Liver (tissue), 9 donors: ENCODE measurements around the gene FBXW2. TPM values are rescaled to one million over a fixed set of nuclear protein-coding genes. Genes with fewer than 3 reads are reported as not detected.

Experiments used
- DNase-seq: peaks from one replicate; pipeline ENCODE4 v3.0.0-alpha.2; 2017; ENCODE audit warnings: low spot score
- H3K27ac ChIP-seq, 2 donors: one replicate each; pipeline ENCODE4 v1.7.0; 2013; ENCODE audit warnings: inconsistent platforms in 2 of 2, low read length in 2 of 2, control low read depth in 1 of 2, low read depth in 1 of 2, mild to moderate bottlenecking in 1 of 2
- H3K27me3 ChIP-seq, 4 donors: one replicate each; pipeline versions ENCODE4 v1.6.1 to v1.7.0; 2013; ENCODE audit warnings: low read length in 3 of 4, inconsistent platforms in 1 of 4, mild to moderate bottlenecking in 1 of 4, moderate library complexity in 1 of 4; ENCODE audit not compliant: control insufficient read depth in 4 of 4, insufficient read depth in 4 of 4
- H3K36me3 ChIP-seq, 4 donors: one replicate each; pipeline versions ENCODE4 v1.6.1 to v1.7.0; 2013; ENCODE audit warnings: low read length in 3 of 4, mild to moderate bottlenecking in 3 of 4, low read depth in 1 of 4, moderate library complexity in 1 of 4; ENCODE audit not compliant: control insufficient read depth in 4 of 4, insufficient read depth in 3 of 4
- H3K4me1 ChIP-seq, 4 donors: one replicate each; pipeline versions ENCODE4 v1.6.1 to v1.7.0; 2013; ENCODE audit warnings: low read length in 3 of 4, mild to moderate bottlenecking in 3 of 4, moderate library complexity in 1 of 4; ENCODE audit not compliant: control insufficient read depth in 4 of 4, insufficient read depth in 4 of 4
- H3K4me3 ChIP-seq, 3 donors: one replicate each; pipeline versions ENCODE4 v1.6.1 to v1.7.0; 2013; ENCODE audit warnings: low read length in 3 of 3, control low read depth in 1 of 3, low read depth in 1 of 3, mild to moderate bottlenecking in 1 of 3
- H3K9ac ChIP-seq, 2 donors: one replicate each; pipeline ENCODE4 v1.7.0; 2013; ENCODE audit warnings: low read length in 2 of 2, mild to moderate bottlenecking in 2 of 2, moderate library complexity in 2 of 2, control low read depth in 1 of 2, low read depth in 1 of 2
- H3K9me3 ChIP-seq, 4 donors: one replicate each; pipeline versions ENCODE4 v1.6.1 to v1.7.0; 2013; ENCODE audit warnings: low read length in 3 of 4; ENCODE audit not compliant: control insufficient read depth in 4 of 4
- ATF3 ChIP-seq: IDR thresholded peaks from 2 replicates; pipeline ENCODE4 v1.6.1; 2016; ENCODE audit warnings: antibody characterized with exemption
- EGR1 ChIP-seq, 2 donors: IDR thresholded peaks; 2 replicates each; pipeline ENCODE4 v1.6.1; 2016 to 2018; ENCODE audit warnings: antibody characterized with exemption in 2 of 2, low read depth in 2 of 2
- FOXA1 ChIP-seq: IDR thresholded peaks from 2 replicates; pipeline ENCODE4 v1.6.1; 2016; ENCODE audit warnings: antibody characterized with exemption
- FOXA2 ChIP-seq: IDR thresholded peaks from 2 replicates; pipeline ENCODE4 v1.6.1; 2016; ENCODE audit warnings: antibody characterized with exemption
- GABPA ChIP-seq, 2 donors: IDR thresholded peaks in 1 of 2; conservative IDR thresholded peaks in 1 of 2; 2 replicates each; pipeline ENCODE4 v1.6.1; 2016; ENCODE audit warnings: antibody characterized with exemption in 2 of 2, mild to moderate bottlenecking in 1 of 2, moderate library complexity in 1 of 2
- HNF4A ChIP-seq, 2 donors: conservative IDR thresholded peaks; 2 replicates each; pipeline ENCODE4 v1.6.1; 2016; ENCODE audit warnings: antibody characterized with exemption in 2 of 2, mild to moderate bottlenecking in 2 of 2
- HNF4G ChIP-seq: IDR thresholded peaks from 2 replicates; pipeline ENCODE4 v1.6.1; 2016; ENCODE audit warnings: antibody characterized with exemption
- JUND ChIP-seq, 2 donors: IDR thresholded peaks; 2 replicates each; pipeline ENCODE4 v1.6.1; 2016; ENCODE audit warnings: antibody characterized with exemption in 2 of 2
- MAX ChIP-seq: IDR thresholded peaks from 2 replicates; pipeline ENCODE4 v1.6.1; 2016; ENCODE audit warnings: antibody characterized with exemption
- NR2F2 ChIP-seq: IDR thresholded peaks from 2 replicates; pipeline ENCODE4 v1.6.1; 2016; ENCODE audit warnings: antibody characterized with exemption
- RAD21 ChIP-seq, 2 donors: IDR thresholded peaks; 2 replicates each; pipeline ENCODE4 v1.6.1; 2016; ENCODE audit warnings: antibody characterized with exemption in 2 of 2, mild to moderate bottlenecking in 2 of 2
- REST ChIP-seq: IDR thresholded peaks from 2 replicates; pipeline ENCODE4 v1.6.1; 2016; ENCODE audit warnings: antibody characterized with exemption, mild to moderate bottlenecking
- RXRA ChIP-seq, 2 donors: IDR thresholded peaks; 2 replicates each; pipeline ENCODE4 v1.6.1; 2017 to 2018; ENCODE audit warnings: antibody characterized with exemption in 2 of 2, mild to moderate bottlenecking in 1 of 2
- SP1 ChIP-seq: IDR thresholded peaks from 2 replicates; pipeline ENCODE4 v1.6.1; 2018; ENCODE audit warnings: antibody characterized with exemption, mild to moderate bottlenecking
- TAF1 ChIP-seq: conservative IDR thresholded peaks from 2 replicates; pipeline ENCODE4 v1.6.1; 2016; ENCODE audit warnings: antibody characterized with exemption, mild to moderate bottlenecking
- YY1 ChIP-seq: IDR thresholded peaks from 2 replicates; pipeline ENCODE4 v1.6.1; 2016; ENCODE audit warnings: antibody characterized with exemption, mild to moderate bottlenecking
- WGBS: extraction: QIAGEN DNeasy Blood & Tissue Kit; methylation state at CpG from one replicate; pipeline ENCODE4 v1.1.7; 2013; 5-methylcytosine and 5-hydroxymethylcytosine counted together
- polyA plus RNA-seq, 2 donors: library from polyadenylated mRNA; stranded (reverse) in 1 of 2; unstranded in 1 of 2; fragments of 200-250 nt in 1 of 2; fragments of >200 nt in 1 of 2; fragmentation: Nextera tagmentation in 1 of 2; extraction: Ambion mirVana in 1 of 2; gene quantifications; one replicate each; pipeline versions ENCODE4 v1.2.1 to v1.2.3, GENCODE V29; 2013 to 2015
- total RNA-seq, 2 donors: library from RNA; depleted of rRNA; stranded (reverse); fragments of >200 nt; gene quantifications; one replicate each; pipeline ENCODE4 v1.2.3, GENCODE V29; 2014
- TF ChIP-seq, protein P1 (sequence below): IDR thresholded peaks from 2 replicates; pipeline ENCODE4 v1.6.1; 2016; ENCODE audit warnings: antibody characterized with exemption
- TF ChIP-seq, protein P2 (sequence below): fragments of 150-350 bp; IDR thresholded peaks from 2 replicates; pipeline ENCODE4 v1.5.1; 2017; ENCODE audit warnings: improper control_type of control experiment, low read depth, low read length; ENCODE audit not compliant: missing input control
- donor health status: healthy.
- donor health status: healthy.
- donor health status: healthy.
- donor health status: healthy.
- donor health status: healthy.

Gene FBXW2
- total and polyA plus RNA-seq, 4 donors, result 7.0 to 40.9 (median 22.5) TPM

GRCh38 chr9:120783602-120784047 lies 9.6 kb downstream of the FBXW2 start:
- Histone ChIP-seq H3K4me3 (no peak overlapping the region), H3K9ac (no peak overlapping the region), H3K27me3 (no peaks in the 10 kb centered on the region), H3K36me3 (peaks cover 0 to 11% (median 7%) of the 10 kb centered on the region in 4 donors), H3K9me3 (no peaks in the 10 kb centered on the region), H3K27ac (peak overlapping the region; percentile 38 to 61), H3K4me1 (peaks cover 13 to 61% (median 50%) of the 10 kb centered on the region in 4 donors)
- no peak for TF ChIP-seq ATF3
- peak; percentile 46 for TF ChIP-seq SP1
- no peak for TF ChIP-seq HNF4G
- peak in 1 of 2 donors; percentile 48 for TF ChIP-seq JUND (IDR thresholded peaks at IDR 0.05)
- no peak for TF ChIP-seq TAF1
- TF ChIP-seq FOXA2, result peak; percentile 60
- TF ChIP-seq EGR1 (IDR thresholded peaks at IDR 0.05; ENCODE audit: low read depth in 2 of 2), result no peak
- peak; percentile 22 to 40 for TF ChIP-seq HNF4A (conservative IDR thresholded peaks at IDR 0.05)
- TF ChIP-seq FOXA1, result no peak
- TF ChIP-seq, protein P1, sequence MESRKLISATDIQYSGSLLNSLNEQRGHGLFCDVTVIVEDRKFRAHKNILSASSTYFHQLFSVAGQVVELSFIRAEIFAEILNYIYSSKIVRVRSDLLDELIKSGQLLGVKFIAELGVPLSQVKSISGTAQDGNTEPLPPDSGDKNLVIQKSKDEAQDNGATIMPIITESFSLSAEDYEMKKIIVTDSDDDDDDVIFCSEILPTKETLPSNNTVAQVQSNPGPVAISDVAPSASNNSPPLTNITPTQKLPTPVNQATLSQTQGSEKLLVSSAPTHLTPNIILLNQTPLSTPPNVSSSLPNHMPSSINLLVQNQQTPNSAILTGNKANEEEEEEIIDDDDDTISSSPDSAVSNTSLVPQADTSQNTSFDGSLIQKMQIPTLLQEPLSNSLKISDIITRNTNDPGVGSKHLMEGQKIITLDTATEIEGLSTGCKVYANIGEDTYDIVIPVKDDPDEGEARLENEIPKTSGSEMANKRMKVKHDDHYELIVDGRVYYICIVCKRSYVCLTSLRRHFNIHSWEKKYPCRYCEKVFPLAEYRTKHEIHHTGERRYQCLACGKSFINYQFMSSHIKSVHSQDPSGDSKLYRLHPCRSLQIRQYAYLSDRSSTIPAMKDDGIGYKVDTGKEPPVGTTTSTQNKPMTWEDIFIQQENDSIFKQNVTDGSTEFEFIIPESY, result peak; percentile 65
- no peak for TF ChIP-seq REST
- no peak for TF ChIP-seq NR2F2
- peak in 1 of 2 donors; percentile 8 for TF ChIP-seq RAD21 (IDR thresholded peaks at IDR 0.05)
- no peak for TF ChIP-seq GABPA (IDR thresholded peaks at IDR 0.05 in 1 of 2, conservative IDR thresholded peaks at IDR 0.05 in 1 of 2)
- TF ChIP-seq YY1, result peak; percentile 18
- peak; percentile 31 for TF ChIP-seq MAX
- TF ChIP-seq, protein P2, sequence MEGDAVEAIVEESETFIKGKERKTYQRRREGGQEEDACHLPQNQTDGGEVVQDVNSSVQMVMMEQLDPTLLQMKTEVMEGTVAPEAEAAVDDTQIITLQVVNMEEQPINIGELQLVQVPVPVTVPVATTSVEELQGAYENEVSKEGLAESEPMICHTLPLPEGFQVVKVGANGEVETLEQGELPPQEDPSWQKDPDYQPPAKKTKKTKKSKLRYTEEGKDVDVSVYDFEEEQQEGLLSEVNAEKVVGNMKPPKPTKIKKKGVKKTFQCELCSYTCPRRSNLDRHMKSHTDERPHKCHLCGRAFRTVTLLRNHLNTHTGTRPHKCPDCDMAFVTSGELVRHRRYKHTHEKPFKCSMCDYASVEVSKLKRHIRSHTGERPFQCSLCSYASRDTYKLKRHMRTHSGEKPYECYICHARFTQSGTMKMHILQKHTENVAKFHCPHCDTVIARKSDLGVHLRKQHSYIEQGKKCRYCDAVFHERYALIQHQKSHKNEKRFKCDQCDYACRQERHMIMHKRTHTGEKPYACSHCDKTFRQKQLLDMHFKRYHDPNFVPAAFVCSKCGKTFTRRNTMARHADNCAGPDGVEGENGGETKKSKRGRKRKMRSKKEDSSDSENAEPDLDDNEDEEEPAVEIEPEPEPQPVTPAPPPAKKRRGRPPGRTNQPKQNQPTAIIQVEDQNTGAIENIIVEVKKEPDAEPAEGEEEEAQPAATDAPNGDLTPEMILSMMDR, result no peak
- peak in 1 of 2 donors; percentile 64 for TF ChIP-seq RXRA (IDR thresholded peaks at IDR 0.05)
- 37% methylated on average over 2 of the region's 2 CpGs for WGBS
- no peak for DNase-seq
